PFSK-1 (cell line): ENCODE data around the gene FDX1.

Source experiments
- FOXP2 ChIP-seq: optimal IDR thresholded peaks from 2 replicates; pipeline ENCODE3; 2011; ENCODE audit warnings: borderline replicate concordance, control low read depth, inconsistent platforms; ENCODE audit not compliant: insufficient read depth; ENCODE audit errors: extremely low read length, extremely low read depth
- POLR2AphosphoS5 ChIP-seq: IDR thresholded peaks from 2 replicates; pipeline ENCODE4 v1.6.1; 2012; ENCODE audit warnings: low read depth, mild to moderate bottlenecking, control low read depth, low read length, moderate library complexity
- REST ChIP-seq, 2 experiments: IDR thresholded peaks; 2 replicates each; pipeline versions ENCODE4 v1.6.1 to v1.8.0; 2011 to 2012; ENCODE audit warnings: low read depth in 2 of 2, low read length in 2 of 2, control low read depth in 1 of 2, inconsistent platforms in 1 of 2, mild to moderate bottlenecking in 1 of 2, moderate library complexity in 1 of 2; ENCODE audit not compliant: insufficient read depth in 1 of 2
- SIN3A ChIP-seq: IDR thresholded peaks from 2 replicates; pipeline ENCODE4 v1.6.1; 2012; ENCODE audit warnings: mild to moderate bottlenecking, low read length, moderate library complexity, borderline replicate concordance; ENCODE audit not compliant: insufficient read depth
- TAF1 ChIP-seq: IDR thresholded peaks from 2 replicates; pipeline ENCODE4 v1.6.1; 2012; ENCODE audit warnings: low read length, control low read depth, borderline replicate concordance; ENCODE audit not compliant: insufficient read depth

FDX1 gene

GRCh38 chr11:110453684-110454354 lies 24.1 kb downstream of the FDX1 start:
- TF ChIP-seq REST (IDR thresholded peaks at IDR 0.05; ENCODE audit: insufficient read depth in 1 of 2, low read depth in 2 of 2, low read length in 2 of 2) (no peak), SIN3A (no peak), POLR2AphosphoS5 (no peak), TAF1 (no peak), FOXP2 (no peak)

- no peak for TF ChIP-seq POLR2AphosphoS5
- TF ChIP-seq FOXP2 = no peak
- no peak for TF ChIP-seq REST (IDR thresholded peaks at IDR 0.05; ENCODE audit: insufficient read depth in 1 of 2, low read depth in 2 of 2, low read length in 2 of 2)
- no peak for TF ChIP-seq TAF1
- no peak for TF ChIP-seq SIN3A
These were observed 24.9 kb downstream of the FDX1 start for GRCh38 chr11:110454609-110455008.

GRCh38 chr11:110455718-110456117 lies 26.0 kb downstream of the FDX1 start:
- TF ChIP-seq POLR2AphosphoS5 (no peak), TAF1 (no peak), FOXP2 (no peak), REST (IDR thresholded peaks at IDR 0.05; ENCODE audit: insufficient read depth in 1 of 2, low read depth in 2 of 2, low read length in 2 of 2) (no peak), SIN3A (no peak)

- TF ChIP-seq FOXP2 = no peak
- TF ChIP-seq POLR2AphosphoS5 = no peak
- no peak for TF ChIP-seq SIN3A
- no peak for TF ChIP-seq TAF1
- TF ChIP-seq REST (IDR thresholded peaks at IDR 0.05; ENCODE audit: insufficient read depth in 1 of 2, low read depth in 2 of 2, low read length in 2 of 2) = no peak
These were observed 33.4 kb downstream of the FDX1 start for GRCh38 chr11:110463153-110463552.

GRCh38 chr11:110465231-110465630 lies 35.5 kb downstream of the FDX1 start:
- TF ChIP-seq REST (IDR thresholded peaks at IDR 0.05; ENCODE audit: insufficient read depth in 1 of 2, low read depth in 2 of 2, low read length in 2 of 2) = no peak
- TF ChIP-seq SIN3A = no peak
